Measurements from ENCODE around the gene PIGQ. TPM values are rescaled to one million over a fixed set of nuclear protein-coding genes. Genes with fewer than 3 reads are reported as not detected.

The PIGQ gene
- 16.9 TPM for total RNA-seq
- long read RNA-seq, transcript PIGQ-216 (1 exons, 1,046 nt): minor isoform, 5 of 32 reads
- long read RNA-seq, transcript PIGQ-203 (11 exons, 3,006 nt): major isoform, 8 of 32 reads
- long read RNA-seq, partial matches to known transcripts: 4 of 32 reads
- long read RNA-seq, other reads (novel, unspliced or antisense): 7 of 32 reads

- ATAC-seq (peak; percentile 67), DNase-seq (peak; percentile 76)
- intact Hi-C loops (cut with micrococcal nuclease): no loop called here
These were observed at the start of gene PIGQ for GRCh38 chr16:569445-570254. Gene PIGQ (plus strand): TSS chr16:569968. CDS start chr16:574075, 4,107 bp downstream.

- ATAC-seq (no peak), DNase-seq (no peak)
- intact Hi-C loops (cut with micrococcal nuclease): no loop called here
These were observed 48.9 kb upstream of the PIGQ start for GRCh38 chr16:520847-521246.

- intact Hi-C loops (cut with micrococcal nuclease): no loop called here
- DNase-seq (no peak), ATAC-seq (no peak)
These were observed 48.2 kb upstream of the PIGQ start for GRCh38 chr16:521381-522210.

DNA sequence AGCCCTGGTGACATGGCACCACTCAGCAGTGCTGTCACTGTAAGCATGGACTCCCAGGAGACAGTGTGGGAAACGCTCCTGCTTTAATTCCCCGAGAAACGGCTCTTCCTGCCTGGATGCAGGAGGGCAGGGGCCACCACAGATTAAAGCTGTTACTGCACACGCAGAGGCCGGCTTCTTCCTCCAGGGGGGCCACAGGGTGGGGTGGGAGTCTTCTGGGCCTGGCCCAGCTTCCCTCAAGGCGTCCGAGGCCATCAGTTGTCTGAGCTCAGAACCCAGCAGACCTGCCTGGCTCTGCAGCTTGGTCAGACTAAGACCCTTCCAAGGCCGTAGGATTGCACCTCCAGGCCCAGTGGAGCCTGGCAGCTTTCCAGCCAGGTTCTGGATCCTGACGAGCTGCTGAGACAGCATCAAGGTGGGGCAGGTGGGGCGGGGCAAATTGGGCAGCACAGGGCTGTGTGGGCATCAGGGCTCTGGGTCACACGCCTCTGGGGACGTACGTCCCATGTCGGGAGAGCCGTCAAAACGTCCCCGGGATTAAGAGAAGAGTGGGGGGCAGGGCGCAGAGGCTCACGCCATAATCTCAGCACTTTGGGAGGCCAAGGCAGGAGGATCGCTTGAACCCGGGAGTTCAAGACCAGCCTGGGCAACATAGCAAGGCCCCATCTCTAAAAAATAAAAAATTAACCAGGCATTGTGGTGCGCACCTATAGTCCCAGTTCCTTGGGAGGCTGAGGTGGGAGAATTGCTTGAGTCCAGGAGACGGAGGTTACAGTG is 47.3 kb upstream of the PIGQ start:
- ATAC-seq: no peak
- DNase-seq: no peak
- intact Hi-C loops (cut with micrococcal nuclease): no loop called here

GRCh38 chr16:523097-523741 is 46.5 kb upstream of the PIGQ start:
- ATAC-seq (no peak), DNase-seq (no peak)
- intact Hi-C loops (cut with micrococcal nuclease): no loop called here

GRCh38 chr16:524274-525040 is 45.3 kb upstream of the PIGQ start:
- ATAC-seq: no peak
- intact Hi-C loops (cut with micrococcal nuclease): no loop called here
- DNase-seq: peak; percentile 28

GRCh38 chr16:525123-525519 is 44.6 kb upstream of the PIGQ start:
- ATAC-seq: no peak

DNA sequence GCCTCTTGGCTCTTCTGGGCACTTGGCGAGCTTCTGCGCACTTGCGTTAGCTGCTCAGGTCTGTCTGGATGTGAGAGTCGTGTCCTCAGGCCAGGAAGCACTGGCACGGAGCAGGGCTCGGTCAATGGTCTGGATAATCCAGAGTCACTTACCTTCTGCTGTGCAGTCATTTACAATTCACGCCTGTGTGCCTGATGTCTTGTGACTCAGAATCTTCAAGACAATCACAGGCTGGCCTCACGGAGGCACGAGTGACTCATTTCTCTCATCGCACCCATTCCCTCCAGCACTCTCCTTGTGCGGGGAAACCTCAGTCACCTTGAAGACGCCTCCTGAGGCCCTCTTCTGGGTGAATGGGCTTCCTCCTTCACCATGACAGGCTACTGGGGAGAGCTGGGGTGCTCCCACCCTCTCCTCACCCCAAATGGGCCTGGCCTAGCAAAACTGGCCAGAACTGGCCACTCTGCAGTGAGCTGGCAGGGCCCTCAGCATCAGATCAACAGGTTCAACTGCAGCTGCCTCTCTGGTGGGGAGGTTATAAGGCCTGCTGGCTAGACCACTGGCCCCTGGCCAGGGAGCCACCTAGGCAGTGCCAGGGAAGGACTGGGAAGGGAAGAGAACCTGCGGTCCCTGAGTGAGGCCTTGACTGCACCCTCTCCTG is 44.1 kb upstream of the PIGQ start:
- ATAC-seq (no peak), DNase-seq (peak; percentile 61)
- intact Hi-C loops (cut with micrococcal nuclease): no loop called here

More at GRCh38 chr16:525123-525519, 44.6 kb upstream of the PIGQ start:
- DNase-seq: peak; percentile 26
- intact Hi-C loops (cut with micrococcal nuclease): no loop called here

GRCh38 chr16:526181-527014 is 43.4 kb upstream of the PIGQ start:
- DNase-seq: peak; percentile 75
- ATAC-seq: peak; percentile 49
- intact Hi-C loops (cut with micrococcal nuclease): no loop called here

- ATAC-seq (peak; percentile 91), DNase-seq (peak; percentile 93)
- intact Hi-C loops (cut with micrococcal nuclease): no loop called here
These were observed 42.5 kb upstream of the PIGQ start, which contains the start of gene CAPN15 for GRCh38 chr16:527015-527903. Gene CAPN15 (plus strand): TSS chr16:527712. CDS start chr16:546839, 19,127 bp downstream.

DNA sequence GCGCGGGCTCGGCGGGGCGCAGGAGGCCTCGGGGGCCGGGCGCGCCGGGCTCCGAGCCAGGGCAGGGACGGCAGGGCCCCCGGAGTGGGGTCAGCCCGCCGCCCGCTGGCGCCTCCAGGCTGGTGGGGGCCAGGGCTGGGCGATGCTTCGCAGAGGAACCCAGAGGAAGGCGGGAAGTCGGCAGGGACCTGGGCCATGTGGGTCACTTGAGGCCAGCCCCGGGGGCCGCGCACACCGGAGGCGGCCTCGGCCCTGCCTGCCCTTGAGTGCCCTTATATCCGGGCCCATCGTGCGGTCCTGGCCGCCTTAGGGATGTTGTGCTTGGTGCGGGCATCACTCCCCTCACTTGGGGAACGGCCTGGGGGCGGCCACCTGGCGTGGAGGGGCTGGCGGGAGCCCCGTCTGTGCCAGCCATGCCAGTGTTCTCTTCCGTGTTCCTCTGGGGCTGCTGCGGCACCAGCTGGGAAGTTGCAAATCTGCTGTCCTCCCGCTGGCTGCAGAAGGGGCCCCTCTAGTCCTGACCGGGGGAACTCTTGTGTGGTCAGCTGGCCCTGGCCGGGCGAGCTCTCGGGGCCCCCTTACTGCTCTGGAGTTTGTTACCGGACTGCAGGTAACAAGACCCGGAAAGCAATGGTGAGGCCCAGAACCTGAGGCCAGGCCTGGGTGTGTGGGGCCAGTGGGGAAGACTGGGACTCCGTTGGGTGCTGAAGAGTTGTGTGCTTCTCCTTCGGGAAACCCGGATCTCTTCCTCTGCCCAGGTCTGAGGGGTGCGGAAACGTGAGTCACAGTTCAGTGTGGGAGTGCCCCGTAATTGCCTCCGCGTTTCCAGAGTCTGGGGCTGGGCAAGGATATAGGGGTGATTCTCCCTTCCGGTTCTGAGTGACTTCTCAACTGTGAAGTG is 41.4 kb upstream of the PIGQ start:
- no peak for ATAC-seq
- DNase-seq: peak; percentile 63

DNA sequence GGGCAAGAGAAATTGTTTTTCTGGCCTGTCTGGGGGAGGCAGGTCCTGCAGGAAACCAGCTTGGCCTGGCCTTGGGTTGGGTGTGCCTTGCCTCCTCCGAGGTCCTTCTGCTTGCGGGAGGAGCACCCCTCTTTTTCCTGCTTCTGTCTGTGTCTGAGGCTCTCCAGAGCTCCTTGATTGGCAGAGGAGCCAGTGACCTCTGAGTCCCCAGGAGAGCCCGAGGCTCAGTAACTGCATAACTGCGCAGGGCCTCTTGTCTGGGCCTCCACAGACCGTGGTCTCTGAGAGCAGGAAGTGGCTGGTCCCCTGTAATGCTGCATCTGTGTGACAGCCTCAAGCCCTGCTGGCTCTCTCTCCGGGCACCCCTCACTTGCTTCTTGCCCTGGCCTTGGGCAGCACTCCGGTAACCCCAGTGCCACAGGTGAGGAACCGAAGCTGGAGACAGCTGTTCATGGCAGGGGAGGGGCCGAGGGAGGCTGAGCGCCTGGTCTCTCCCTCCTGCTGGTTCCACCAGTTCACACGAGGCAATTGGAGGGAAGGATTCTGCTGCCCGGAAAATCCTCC is 40.7 kb upstream of the PIGQ start:
- intact Hi-C loops (cut with micrococcal nuclease): no loop called here
- DNase-seq: no peak
- ATAC-seq: no peak

More for the DNA sequence above, 41.4 kb upstream of the PIGQ start:
- intact Hi-C loops (cut with micrococcal nuclease): no loop called here

- DNase-seq (no peak), ATAC-seq (no peak)
- intact Hi-C loops (cut with micrococcal nuclease): no loop called here
These were observed 39.5 kb upstream of the PIGQ start for GRCh38 chr16:530111-530817.
